Measurements from ENCODE around the gene FHIT.

DNA sequence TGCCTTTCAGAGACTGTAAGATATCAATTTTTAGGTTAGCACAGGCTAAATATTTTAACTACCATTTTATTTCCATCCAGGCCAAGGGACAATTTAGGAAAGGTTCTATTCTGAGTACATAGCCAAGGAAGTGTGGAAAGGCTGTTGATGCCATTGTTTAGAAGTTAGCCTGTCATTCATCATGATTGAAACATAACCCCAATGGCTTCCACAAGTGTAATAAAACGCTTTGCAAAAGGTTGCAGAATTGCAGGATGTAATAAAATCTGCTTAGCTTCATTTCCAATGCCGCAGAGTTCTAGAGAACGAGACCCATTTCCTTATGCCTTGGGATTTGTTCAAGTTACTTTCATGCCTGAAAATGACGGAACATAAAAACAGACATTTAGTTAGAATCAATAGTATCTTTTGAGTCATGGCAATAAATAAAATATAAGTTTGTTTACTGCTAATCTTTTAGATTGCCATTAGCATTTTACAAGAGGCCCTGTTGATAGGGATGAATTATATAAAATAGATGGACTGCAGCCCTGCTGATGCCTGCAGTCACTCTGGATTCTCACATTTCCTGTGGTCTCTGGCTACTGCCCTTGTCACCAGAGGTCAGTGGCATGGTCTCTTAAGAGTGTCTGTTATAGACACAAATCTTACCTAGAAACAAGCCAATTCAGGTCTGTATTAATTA lies 1523.2 kb downstream of the FHIT start:
- TF ChIP-seq CTCF (IDR thresholded peaks at IDR 0.05) (no peak), POLR2A (IDR thresholded peaks at IDR 0.05; ENCODE audit: low read depth) (no peak)

Data from esophagus muscularis mucosa (tissue), 3 donors.